Measurements from ENCODE around the gene EMC10.
"Not testable (repeated sequence)": the region's sequence is repeated elsewhere in the genome, so short reads cannot be mapped to it uniquely, and the experiment has no call there.

The EMC10 gene

GRCh38 chr19:50462970-50463369 is 13.3 kb upstream of the EMC10 start:
- TF ChIP-seq ZFX (IDR thresholded peaks at IDR 0.05) = no peak
- TF ChIP-seq CTCF (conservative IDR thresholded peaks at IDR 0.05) = no peak
- no peak overlapping the region for H3K27ac ChIP-seq

GRCh38 chr19:50464348-50464747 is 12.0 kb upstream of the EMC10 start:
- H3K27ac ChIP-seq = no peak overlapping the region
- TF ChIP-seq ZFX (IDR thresholded peaks at IDR 0.05) (no peak), CTCF (conservative IDR thresholded peaks at IDR 0.05) (no peak)

- TF ChIP-seq CTCF (conservative IDR thresholded peaks at IDR 0.05) = no peak
- TF ChIP-seq ZFX (IDR thresholded peaks at IDR 0.05) = no peak
- H3K27ac ChIP-seq = no peak overlapping the region
Measured at GRCh38 chr19:50465000-50465399, 11.3 kb upstream of the EMC10 start.

- no peak for TF ChIP-seq CTCF (conservative IDR thresholded peaks at IDR 0.05)
- TF ChIP-seq ZFX (IDR thresholded peaks at IDR 0.05) = no peak
- H3K27ac ChIP-seq = no peak overlapping the region
Measured at GRCh38 chr19:50465986-50466705, 10.2 kb upstream of the EMC10 start.

- no peak overlapping the region for H3K27ac ChIP-seq
- TF ChIP-seq ZFX (IDR thresholded peaks at IDR 0.05) (no peak), CTCF (conservative IDR thresholded peaks at IDR 0.05) (no peak)
Measured at GRCh38 chr19:50466706-50467039, 9.6 kb upstream of the EMC10 start.

- TF ChIP-seq ZFX (IDR thresholded peaks at IDR 0.05) (no peak), CTCF (conservative IDR thresholded peaks at IDR 0.05) (no peak)
- H3K27ac ChIP-seq = no peak overlapping the region
Measured at GRCh38 chr19:50467566-50467965, 8.7 kb upstream of the EMC10 start.

- TF ChIP-seq ZFX (IDR thresholded peaks at IDR 0.05) (no peak), CTCF (conservative IDR thresholded peaks at IDR 0.05) (no peak)
- H3K27ac ChIP-seq = no peak overlapping the region
Measured at GRCh38 chr19:50468818-50469217, 7.5 kb upstream of the EMC10 start.

- H3K27ac ChIP-seq = not testable (repeated sequence)
Measured at GRCh38 chr19:50473336-50473735, 3.0 kb upstream of the EMC10 start.
